IPS-NIHi7 (cell line): ENCODE measurements around the gene ACSS1.

Source experiments
- DNase-seq: peaks from one replicate; pipeline ENCODE4 v3.0.0; 2012; ENCODE audit warnings: mixed read lengths; ENCODE audit errors: extremely low spot score

The ACSS1 gene

DNA sequence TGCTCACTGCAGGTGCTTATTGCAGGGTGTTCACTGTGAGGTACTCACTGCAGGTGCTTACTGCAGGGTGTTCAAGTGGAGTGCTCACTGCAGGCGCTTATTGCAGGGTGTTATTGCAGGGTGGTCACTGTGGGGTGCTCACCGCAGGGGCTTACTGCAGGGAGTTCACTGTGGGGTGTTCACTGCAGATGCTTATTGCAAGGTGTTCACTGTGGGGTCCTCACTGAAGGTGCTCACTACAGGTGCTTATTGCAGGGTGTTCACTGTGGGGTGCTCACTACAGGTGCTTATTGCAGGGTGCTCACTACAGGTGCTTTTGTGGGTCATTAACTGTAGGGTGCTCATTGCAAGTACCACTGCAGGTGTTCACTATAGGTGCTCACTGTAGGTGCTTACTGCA is 85.6 kb downstream of the ACSS1 start:
- no peak for DNase-seq

GRCh38 chr20:24971376-24972101 is 86.4 kb downstream of the ACSS1 start:
- DNase-seq = no peak

GRCh38 chr20:24970754-24971153 is 87.2 kb downstream of the ACSS1 start:
- no peak for DNase-seq

- no peak for DNase-seq
Measured at GRCh38 chr20:24970030-24970553, 87.8 kb downstream of the ACSS1 start.

GRCh38 chr20:24969186-24970029 is 88.5 kb downstream of the ACSS1 start:
- no peak for DNase-seq

GRCh38 chr20:24968278-24968800 is 89.6 kb downstream of the ACSS1 start:
- DNase-seq = no peak

- no peak for DNase-seq
Measured at GRCh38 chr20:24966317-24967012, 91.5 kb downstream of the ACSS1 start.

DNA sequence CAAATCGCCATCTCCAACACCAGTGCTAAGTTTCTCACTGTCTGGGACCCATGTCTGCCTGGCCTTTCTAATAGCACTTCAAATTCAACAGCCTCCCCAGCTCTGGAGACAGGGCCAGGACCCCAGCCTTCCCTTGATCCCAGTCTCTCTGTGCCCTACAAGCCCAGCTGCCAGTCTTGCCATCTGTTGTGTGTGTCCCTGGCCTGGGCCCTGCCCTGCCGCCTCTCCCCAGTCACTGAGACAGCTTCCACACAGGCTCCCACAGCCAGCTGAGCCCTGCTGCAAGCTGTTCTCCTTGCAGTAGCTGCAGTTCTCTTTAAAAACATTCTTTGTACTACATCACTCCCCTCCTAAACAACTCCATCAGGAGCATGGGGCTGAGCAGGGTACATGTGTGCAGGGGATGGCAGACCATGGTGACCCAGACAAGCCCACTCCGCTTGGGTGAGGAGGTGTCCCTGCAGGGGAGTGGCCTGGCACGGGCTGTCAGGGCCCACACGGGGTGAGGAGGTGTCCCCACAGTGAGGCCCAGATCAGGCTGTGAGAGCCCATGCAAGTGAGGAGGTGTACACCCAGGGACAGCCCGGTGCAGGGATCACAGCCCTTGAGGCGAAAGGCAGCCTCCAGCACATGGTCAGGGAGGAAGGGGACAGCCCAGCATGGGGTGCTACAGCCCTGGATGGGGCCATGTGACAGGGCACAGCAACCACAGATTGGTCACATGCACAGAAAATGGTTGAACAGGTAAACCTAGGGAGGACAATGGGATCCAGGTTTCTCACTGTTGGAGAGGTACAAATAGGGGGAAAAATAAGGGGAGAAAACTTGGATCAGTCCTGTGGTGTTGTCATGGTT is 92.6 kb downstream of the ACSS1 start:
- no peak for DNase-seq

- DNase-seq = no peak
Measured at GRCh38 chr20:24964506-24964840, 93.5 kb downstream of the ACSS1 start.

- no peak for DNase-seq
Measured at GRCh38 chr20:24963672-24964505, 94.0 kb downstream of the ACSS1 start.

DNA sequence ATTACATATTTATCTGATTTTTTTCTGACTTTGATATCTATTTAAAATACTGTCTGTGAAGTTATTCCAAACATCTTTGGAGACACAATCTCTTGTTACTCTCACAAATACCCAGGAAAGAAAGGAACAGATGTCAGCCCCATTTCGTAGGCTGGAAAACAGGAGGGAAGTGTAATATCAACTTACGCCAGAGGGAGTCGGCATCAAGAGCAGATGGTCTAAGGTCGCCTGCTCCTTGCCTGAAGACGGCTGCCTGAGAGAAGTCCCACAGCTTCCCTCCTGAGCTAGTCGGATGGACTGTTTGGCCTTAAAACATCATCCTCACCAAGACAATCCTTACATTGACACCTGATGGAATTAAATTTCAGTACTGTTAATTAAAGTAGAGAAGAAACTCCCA is 95.4 kb downstream of the ACSS1 start:
- no peak for DNase-seq

DNA sequence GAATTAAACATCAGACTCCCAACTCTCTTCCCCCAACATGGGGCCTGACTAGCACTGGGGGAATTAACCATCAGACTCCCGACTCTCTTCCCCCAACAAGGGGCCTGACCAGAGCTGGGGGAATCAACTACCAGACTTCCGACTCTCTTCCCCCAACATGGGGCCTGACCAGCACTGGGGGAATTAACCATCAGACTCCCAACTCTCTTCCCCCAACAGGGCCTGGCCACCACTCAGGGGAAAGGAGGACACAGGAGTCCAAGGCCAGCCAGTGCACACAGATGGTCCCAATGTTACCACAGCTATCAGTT is 95.8 kb downstream of the ACSS1 start:
- DNase-seq = no peak

DNA sequence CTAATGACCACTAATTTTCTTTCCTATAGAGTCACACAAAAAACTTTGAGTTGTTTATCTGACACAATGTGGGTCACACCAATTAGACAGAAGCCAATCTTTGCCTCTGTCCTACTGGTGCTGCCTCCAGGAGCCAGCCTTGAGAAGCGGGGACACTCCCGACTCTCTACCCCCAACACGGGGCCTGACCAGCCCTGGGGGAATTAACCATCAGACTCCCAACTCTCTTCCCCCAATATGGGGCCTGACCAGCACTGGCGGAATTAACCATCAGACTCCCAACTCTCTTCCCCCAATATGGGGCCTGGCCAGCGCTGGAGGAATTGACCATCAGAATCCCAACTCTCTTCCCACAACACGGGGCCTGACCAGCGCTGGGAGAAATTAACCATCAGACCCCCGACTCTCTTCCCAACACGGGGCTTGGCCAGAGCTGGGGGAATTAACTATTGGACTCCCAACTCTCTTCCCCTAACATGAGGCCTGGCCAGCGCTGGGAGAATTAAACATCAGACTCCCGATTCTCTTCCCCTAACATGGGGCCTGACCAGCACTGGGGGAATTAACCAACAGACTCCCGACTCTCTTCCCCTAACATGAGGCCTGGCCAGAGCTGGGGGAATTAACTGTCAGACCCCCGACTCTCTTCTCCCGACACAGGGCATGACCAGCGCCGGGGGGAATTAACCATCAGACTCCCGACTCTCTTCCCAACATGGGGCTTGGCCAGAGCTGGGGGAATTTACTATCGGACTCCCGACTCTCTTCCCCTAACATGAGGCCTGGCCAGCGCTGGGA is 96.4 kb downstream of the ACSS1 start:
- DNase-seq = no peak

DNA sequence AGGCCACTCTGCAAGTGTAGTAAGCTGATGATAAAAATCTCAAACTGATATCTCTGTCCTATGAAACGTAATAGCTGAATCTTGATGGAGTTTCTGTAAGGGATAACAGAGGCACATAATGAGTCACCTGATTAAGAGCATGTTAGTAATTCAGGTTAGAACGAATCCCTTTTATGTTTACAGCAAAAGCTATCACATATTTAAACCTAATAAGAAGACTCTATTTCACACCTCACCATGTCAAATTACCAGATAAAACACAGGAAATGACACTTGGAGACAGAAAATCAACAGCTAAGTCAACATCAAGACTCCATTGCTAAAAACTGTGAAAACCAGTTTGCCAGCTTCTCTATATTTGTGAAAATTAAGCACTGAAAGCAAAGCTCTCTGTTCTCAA is 97.1 kb downstream of the ACSS1 start:
- DNase-seq = no peak

- no peak for DNase-seq
Measured at GRCh38 chr20:24960302-24960801, 97.6 kb downstream of the ACSS1 start.

DNA sequence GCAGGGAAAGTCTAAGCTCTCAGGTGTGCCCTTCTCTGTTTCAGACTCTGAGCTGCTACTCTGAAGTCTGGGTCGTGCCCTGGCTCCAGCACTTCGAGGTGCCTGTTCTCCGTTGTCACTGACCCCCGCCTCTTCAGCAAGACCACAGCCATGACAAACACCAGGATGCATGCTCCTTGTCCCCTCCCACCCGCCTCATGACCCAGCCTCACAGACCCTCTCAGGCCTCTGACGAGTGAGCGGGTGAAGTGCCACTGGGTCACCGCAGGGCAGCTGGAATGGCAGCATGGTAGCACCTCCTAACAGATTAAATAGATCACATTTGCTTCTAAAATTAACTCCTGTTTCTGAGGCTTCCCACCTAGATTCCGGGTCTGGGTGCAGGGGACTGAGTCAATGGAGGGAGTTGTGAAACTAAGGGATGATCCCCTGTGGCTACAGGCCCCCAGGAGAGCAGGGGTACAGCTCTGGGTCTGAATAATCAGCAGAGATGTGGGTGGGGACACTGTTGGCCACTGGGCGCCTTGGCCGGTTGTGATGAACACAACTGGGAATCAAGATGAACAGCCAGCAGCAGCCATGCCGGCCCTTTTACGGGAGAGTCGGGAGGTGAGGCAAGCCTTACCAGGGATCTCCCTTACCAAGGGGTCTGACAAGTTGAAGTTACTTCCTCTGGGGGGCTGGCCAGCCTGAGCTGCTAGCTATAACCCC is 98.2 kb downstream of the ACSS1 start:
- no peak for DNase-seq

- DNase-seq = no peak
Measured at GRCh38 chr20:24958506-24959385, 99.2 kb downstream of the ACSS1 start.
